H1 (cell line): ENCODE data around the gene RPS29. TPM values are rescaled to one million over a fixed set of nuclear protein-coding genes. Genes with fewer than 3 reads are reported as not detected.

Source experiments
- CTCF ChIA-PET: fragments of 300-600 bp; sonication (Branson Sonifier 250); formaldehyde crosslinking; loops from one replicate; lab custom pipeline; 2021; ENCODE audit not compliant: partially characterized antibody; lab: Charles Lee
- POLR2A ChIA-PET: fragments of 300-600 bp; sonication (Branson Sonifier 250); formaldehyde crosslinking; loops from one replicate; lab custom pipeline; 2021; ENCODE audit warnings: inconsistent platforms; ENCODE audit not compliant: partially characterized antibody; lab: Charles Lee
- DNase-seq, 2 experiments: peaks; one replicate each; pipeline versions ENCODE4 v3.0.0 to v3.0.0-alpha.2; 2010 to 2022; ENCODE audit warnings: low spot score in 2 of 2, low read depth in 1 of 2, mixed read lengths in 1 of 2
- FAIRE-seq: peaks from 2 replicates; lab custom pipeline; 2011; peaks lifted over from hg19 to GRCh38; lab: Jason Lieb, UNC
- H2AFZ ChIP-seq: 2 replicates; pipeline ENCODE4 v1.8.1; 2012; ENCODE audit warnings: low read length, inconsistent platforms
- H2AK5ac ChIP-seq: 2 replicates; pipeline ENCODE4 v1.6.1; 2013; ENCODE audit warnings: low read depth, low read length
- H2BK120ac ChIP-seq: replicated peaks from 2 replicates; pipeline ENCODE3; 2013; ENCODE audit warnings: low read depth, low read length, inconsistent platforms
- H2BK12ac ChIP-seq: 2 replicates; pipeline ENCODE4 v1.6.1; 2013; ENCODE audit warnings: low read depth, low read length
- H2BK15ac ChIP-seq: 2 replicates; pipeline ENCODE4 v1.6.1; 2013; ENCODE audit warnings: low read length
- H2BK20ac ChIP-seq: 2 replicates; pipeline ENCODE4 v1.6.1; 2013; ENCODE audit warnings: low read length
- H2BK5ac ChIP-seq: 2 replicates; pipeline ENCODE4 v1.6.1; 2013; ENCODE audit warnings: low read depth, low read length
- H3K14ac ChIP-seq: 2 replicates; pipeline ENCODE4 v1.6.1; 2013; ENCODE audit warnings: inconsistent platforms; ENCODE audit not compliant: insufficient read length
- H3K18ac ChIP-seq: 2 replicates; pipeline ENCODE4 v1.6.1; 2013; ENCODE audit warnings: low read length; ENCODE audit errors: extremely low read depth
- H3K23ac ChIP-seq: 2 replicates; pipeline ENCODE4 v1.6.1; 2013; ENCODE audit warnings: inconsistent platforms; ENCODE audit not compliant: insufficient read length
- H3K23me2 ChIP-seq: 2 replicates; pipeline ENCODE4 v1.6.1; 2013; ENCODE audit warnings: low read depth, low read length
- H3K27ac ChIP-seq: 2 replicates; pipeline ENCODE4 v1.6.1; 2011; ENCODE audit warnings: low read depth, low read length, inconsistent platforms
- H3K27me3 ChIP-seq, 4 experiments: replicated peaks in 1 of 4; 1 replicate in 1 of 4; 2 replicates in 3 of 4; pipeline versions ENCODE4 v1.6.1 to v1.8.1; 2011 to 2013; ENCODE audit warnings: low read length in 3 of 4, mild to moderate bottlenecking in 3 of 4, inconsistent platforms in 2 of 4, mixed read lengths in 2 of 4, moderate library complexity in 1 of 4; ENCODE audit not compliant: control insufficient read depth in 3 of 4, insufficient read depth in 3 of 4; ENCODE audit errors: extremely low read depth in 1 of 4
- H3K36me3 ChIP-seq, 4 experiments: 2 replicates each; pipeline versions ENCODE4 v1.6.1 to v1.8.1; 2011 to 2013; ENCODE audit warnings: mild to moderate bottlenecking in 4 of 4, low read length in 3 of 4, moderate library complexity in 2 of 4, control low read depth in 1 of 4, inconsistent platforms in 1 of 4; ENCODE audit not compliant: insufficient read depth in 4 of 4, control insufficient read depth in 2 of 4
- H3K4ac ChIP-seq: replicated peaks from 2 replicates; pipeline ENCODE3; 2013; ENCODE audit warnings: low read length, low read depth, mixed read lengths, inconsistent platforms; ENCODE audit not compliant: insufficient read length
- H3K4me1 ChIP-seq, 4 experiments: replicated peaks in 1 of 4; 1 replicate in 1 of 4; 2 replicates in 3 of 4; pipeline versions ENCODE4 v1.6.1 to v1.8.1; 2011 to 2013; ENCODE audit warnings: low read length in 3 of 4, inconsistent platforms in 2 of 4, mixed read lengths in 1 of 4; ENCODE audit not compliant: insufficient read depth in 4 of 4, control insufficient read depth in 3 of 4
- H3K4me2 ChIP-seq, 2 experiments: 2 replicates each; pipeline versions ENCODE4 v1.6.1 to v1.8.1; 2011 to 2013; ENCODE audit warnings: low read depth in 2 of 2, low read length in 2 of 2, control low read depth in 1 of 2, inconsistent platforms in 1 of 2, mild to moderate bottlenecking in 1 of 2; ENCODE audit not compliant: insufficient read depth in 1 of 2
- H3K4me3 ChIP-seq, 4 experiments: fragments of 200-600, 300-600 bp in 1 of 4; sonication (generic), shearing (Covaris generic), sonication (Bioruptor Twin) in 1 of 4; 2 replicates each; pipeline versions ENCODE4 v1.5.1 to v1.8.1; 2011 to 2016; ENCODE audit warnings: low read length in 4 of 4, low read depth in 3 of 4, control low read depth in 2 of 4, inconsistent platforms in 2 of 4, mild to moderate bottlenecking in 2 of 4, mixed read lengths in 1 of 4, moderate library complexity in 1 of 4; ENCODE audit not compliant: insufficient read depth in 2 of 4; ENCODE audit errors: extremely low read depth in 1 of 4
- H3K56ac ChIP-seq: replicated peaks from 2 replicates; pipeline ENCODE3; 2013; ENCODE audit warnings: low read depth, mild to moderate bottlenecking, mixed read lengths, low read length, inconsistent platforms; ENCODE audit not compliant: insufficient read length
- H3K79me1 ChIP-seq: 2 replicates; pipeline ENCODE4 v1.6.1; 2013; ENCODE audit warnings: low read depth, low read length, control low read depth
- H3K79me2 ChIP-seq, 2 experiments: 2 replicates each; pipeline versions ENCODE4 v1.6.1 to v1.8.1; 2012 to 2013; ENCODE audit warnings: low read length in 2 of 2, mild to moderate bottlenecking in 2 of 2, inconsistent platforms in 1 of 2; ENCODE audit not compliant: insufficient read depth in 2 of 2, control insufficient read depth in 1 of 2
- H3K9ac ChIP-seq, 4 experiments: replicated peaks in 1 of 4; 1 replicate in 1 of 4; 2 replicates in 3 of 4; pipeline versions ENCODE4 v1.6.1 to v1.8.1; 2011 to 2013; ENCODE audit warnings: low read depth in 3 of 4, low read length in 3 of 4, control low read depth in 2 of 4, mild to moderate bottlenecking in 2 of 4, moderate library complexity in 2 of 4, inconsistent platforms in 1 of 4; ENCODE audit errors: extremely low read depth in 1 of 4
- H3K9me3 ChIP-seq, 2 experiments: 2 replicates each; pipeline versions ENCODE4 v1.6.1 to v1.8.1; 2012 to 2013; ENCODE audit warnings: mild to moderate bottlenecking in 2 of 2, moderate library complexity in 2 of 2, control low read depth in 1 of 2, inconsistent platforms in 1 of 2, low read depth in 1 of 2, low read length in 1 of 2, mixed read lengths in 1 of 2; ENCODE audit not compliant: insufficient read depth in 2 of 2
- H4K20me1 ChIP-seq, 2 experiments: replicated peaks in 1 of 2; 2 replicates each; pipeline versions ENCODE3 to v1.8.1; 2011 to 2013; ENCODE audit warnings: inconsistent platforms in 2 of 2, low read length in 2 of 2, mild to moderate bottlenecking in 1 of 2; ENCODE audit not compliant: insufficient read depth in 2 of 2, control insufficient read depth in 1 of 2
- H4K5ac ChIP-seq: 2 replicates; pipeline ENCODE4 v1.6.1; 2013; ENCODE audit warnings: low read length, low read depth, mixed read lengths, inconsistent platforms; ENCODE audit not compliant: insufficient read length
- H4K8ac ChIP-seq: 2 replicates; pipeline ENCODE4 v1.8.0; 2013; ENCODE audit warnings: mild to moderate bottlenecking, moderate library complexity, low read length, inconsistent platforms; ENCODE audit not compliant: insufficient read depth; ENCODE audit errors: extremely low read depth
- H4K91ac ChIP-seq: replicated peaks from 2 replicates; pipeline ENCODE3; 2013; ENCODE audit warnings: low read length, mixed read lengths, inconsistent platforms; ENCODE audit not compliant: insufficient read length
- ATF3 ChIP-seq: IDR thresholded peaks from 2 replicates; pipeline ENCODE4 v1.6.1; 2011; ENCODE audit warnings: low read depth, mild to moderate bottlenecking, low read length; ENCODE audit not compliant: insufficient read depth
- EZH2 ChIP-seq: fragments of 200-600 bp; sonication (generic); IDR thresholded peaks from 2 replicates; pipeline ENCODE4 v1.7.1; 2012; ENCODE audit warnings: low read depth, mild to moderate bottlenecking, moderate library complexity, low read length, inconsistent platforms; ENCODE audit not compliant: severe bottlenecking
- KDM5A ChIP-seq: fragments of 200-600 bp; IDR thresholded peaks from 2 replicates; pipeline ENCODE4 v1.7.1; 2012; ENCODE audit warnings: mild to moderate bottlenecking, low read length, inconsistent platforms, mixed read lengths
- POLR2A ChIP-seq, 2 experiments: IDR thresholded peaks; 1 replicate in 1 of 2; 2 replicates in 1 of 2; pipeline ENCODE4 v1.6.1; 2011; ENCODE audit warnings: low read depth in 2 of 2, low read length in 2 of 2, mild to moderate bottlenecking in 2 of 2; ENCODE audit errors: control extremely low read depth in 1 of 2
- POLR2AphosphoS5 ChIP-seq: IDR thresholded peaks from 2 replicates; pipeline ENCODE4 v1.6.1; 2011; ENCODE audit warnings: low read depth, low read length
- RNF2 ChIP-seq: fragments of 200-900, 300-1000 bp; sonication (generic); IDR thresholded peaks from 2 replicates; pipeline ENCODE4 v1.7.1; 2016; ENCODE audit warnings: borderline replicate concordance, low read depth, mild to moderate bottlenecking, antibody characterized with exemption, low read length; ENCODE audit not compliant: poor library complexity, severe bottlenecking; ENCODE audit errors: missing control alignments
- SUZ12 ChIP-seq: fragments of 200-600 bp; sonication (generic); IDR thresholded peaks from 2 replicates; pipeline ENCODE4 v1.6.1; 2012; ENCODE audit warnings: mild to moderate bottlenecking, inconsistent platforms, low read length, moderate library complexity, mixed read lengths
- WGBS, 2 experiments: shearing (Covaris generic) in 1 of 2; methylation state at CpG; one replicate each; pipeline versions ENCODE4 v1.1.6 to v1.1.7; 2013 to 2015; ENCODE audit warnings: low lambda C conversion rate in 2 of 2, mixed read lengths in 2 of 2, inconsistent platforms in 1 of 2, low coverage in 1 of 2, missing lambda C conversion rate in 1 of 2; ENCODE audit not compliant: insufficient replicate concordance in 2 of 2, insufficient coverage in 1 of 2, insufficient read length in 1 of 2; ENCODE audit errors: extremely low coverage in 1 of 2, missing lambda C conversion rate in 1 of 2; 5-methylcytosine and 5-hydroxymethylcytosine counted together
- polyA plus RNA-seq, 7 experiments: library from polyadenylated mRNA; depleted of rRNA in 3 of 7; stranded (reverse) in 5 of 7; unstranded in 2 of 7; fragments of >200 nt in 5 of 7; fragments of 200-250 nt in 2 of 7; gene quantifications; 1 replicate in 5 of 7; 2 replicates in 1 of 7; 4 replicates in 1 of 7; pipeline versions ENCODE4 v1.2.1 to v1.2.3, GENCODE V29; 2011 to 2013; ENCODE audit warnings: missing spikeins in 2 of 7, mixed read lengths in 2 of 7
- total RNA-seq: library from RNA; stranded (reverse); fragmentation: NEBNext Ultra II Directional; extraction: Animal tissue kit (Norgen Biotek cat#: 25700); gene quantifications from 2 replicates; pipeline ENCODE4 v1.2.1, GENCODE V29; 2021

Gene RPS29
- total and polyA plus RNA-seq, 2 of the 8 experiments (the other 6 are each of a cell fraction or from before 2014, with no cell fraction given): 2,193 to 23,165 TPM

GRCh38 chr14:49538852-49539251 is 47.3 kb downstream of the RPS29 start:
- Histone ChIP-seq H3K4me1 (no peaks in the 10 kb centered on the region), H4K91ac (no peak overlapping the region), H4K8ac (no peak overlapping the region), H3K4me3 (no peak overlapping the region), H3K79me1 (no peaks in the 10 kb centered on the region), H3K14ac (no peak overlapping the region), H2BK15ac (no peak overlapping the region), H3K27me3 (no peaks in the 10 kb centered on the region), H2BK12ac (no peak overlapping the region), H3K23me2 (no peaks in the 10 kb centered on the region), H2BK120ac (no peak overlapping the region), H3K18ac (no peak overlapping the region), H3K23ac (no peak overlapping the region), H3K4ac (no peak overlapping the region), H3K56ac (no peak overlapping the region), H4K5ac (no peak overlapping the region), H3K79me2 (no peaks in the 10 kb centered on the region), H2AK5ac (no peak overlapping the region), H3K27ac (no peak overlapping the region), H3K4me2 (no peak overlapping the region), H2BK5ac (no peak overlapping the region), H2AFZ (no peak overlapping the region), H3K9ac (no peak overlapping the region), H3K36me3 (peaks cover 0 to 5% (median 0%) of the 10 kb centered on the region in 4 experiments; a peak in 2 of 8 replicates), H4K20me1 (no peaks in the 10 kb centered on the region), H3K9me3 (peaks cover 9 to 10% of the 10 kb centered on the region in 2 experiments; a peak in 3 of 4 replicates), H2BK20ac (no peak overlapping the region)
- POLR2A ChIA-PET: no interaction called here
- WGBS, 2 experiments: 93% methylated on average over 4 of the region's 4 CpGs; no CpG with 5 or more reads in 1 of the 2 experiments
- DNase-seq (no peak), FAIRE-seq (no peak)
- CTCF ChIA-PET: interaction anchor here (3.2 kb wide), 2 partner anchors 12 to 13 kb away, joined by 11 to 14 read pairs; no protein-coding TSS in a partner anchor
- TF ChIP-seq RNF2: no peak
- TF ChIP-seq ATF3: no peak
- no peak for TF ChIP-seq POLR2A (IDR thresholded peaks at IDR 0.05; ENCODE audit: control extremely low read depth in 1 of 2, low read depth in 2 of 2, low read length in 2 of 2)
- no peak for TF ChIP-seq SUZ12
- TF ChIP-seq KDM5A: no peak
- TF ChIP-seq EZH2: no peak
- TF ChIP-seq POLR2AphosphoS5: no peak
